Nucleus accumbens (tissue), 56 donors: ENCODE results near the gene ADRA2C.
A peak's percentile ranks its signal among the peaks of the same experiment; 100 is the strongest.

ENCODE experiments used
- DNase-seq, 56 donors: peaks; one replicate each; lab custom pipeline; 2025; lab: John Stamatoyannopoulos, UW

The ADRA2C gene

DNA sequence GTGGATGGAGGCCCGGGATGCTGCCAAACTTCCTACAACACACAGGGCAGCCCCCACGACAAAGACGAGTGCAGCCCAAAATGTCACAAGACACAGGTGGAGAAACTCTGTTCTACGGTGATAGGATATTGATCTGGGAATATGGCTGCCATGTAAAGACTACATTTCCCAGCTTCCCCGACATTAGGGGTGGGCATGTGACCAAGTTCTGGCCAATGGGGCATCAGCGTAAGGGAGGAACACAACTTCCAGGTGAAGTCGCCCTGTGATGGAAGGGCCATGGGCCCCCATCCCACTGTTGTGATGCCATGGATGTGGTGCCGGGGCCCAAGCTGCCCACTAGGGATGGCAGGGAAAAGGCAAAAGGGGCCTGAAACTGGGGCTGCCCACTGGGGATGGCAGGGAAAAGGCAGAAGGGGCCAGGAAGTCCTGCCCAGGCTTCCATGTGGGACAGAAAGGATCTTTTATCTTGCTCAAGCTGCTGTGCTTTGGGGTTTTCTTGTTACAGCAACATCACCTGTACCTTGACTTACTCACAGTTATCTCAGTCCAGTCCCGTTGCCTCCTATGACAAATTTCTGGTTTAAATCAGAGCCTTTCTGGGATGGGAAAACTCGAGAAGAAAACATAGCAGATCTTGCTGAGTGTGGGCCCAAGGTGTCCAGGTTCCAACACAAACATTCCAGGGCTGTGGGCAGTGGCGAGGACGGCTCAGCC lies 9.7 kb upstream of the ADRA2C start:
- peak in 1 of 56 donors; percentile 19 for DNase-seq

GRCh38 chr4:3759236-3759635 lies 6.9 kb upstream of the ADRA2C start:
- no peak for DNase-seq

DNA sequence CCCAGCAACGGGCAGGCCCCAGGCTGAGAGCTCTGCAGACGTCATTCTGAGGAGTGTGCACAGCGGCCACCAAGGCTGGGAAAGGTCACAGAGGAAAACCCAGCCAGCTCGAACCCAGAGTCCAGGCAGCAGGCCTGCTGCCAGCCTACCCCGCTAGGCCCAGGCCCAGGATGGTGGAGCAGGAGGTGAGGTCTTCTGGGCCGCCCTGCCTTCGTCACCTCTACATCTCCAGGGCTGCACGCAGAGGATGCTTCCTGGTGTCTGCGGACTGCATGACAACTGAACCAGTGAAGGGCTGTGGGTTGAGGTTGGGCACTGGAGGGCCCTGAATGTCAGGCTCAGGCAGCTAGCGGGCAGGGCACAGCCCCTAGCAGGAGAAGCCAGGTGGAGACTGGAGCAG lies 5.8 kb upstream of the ADRA2C start:
- DNase-seq, result no peak

DNA sequence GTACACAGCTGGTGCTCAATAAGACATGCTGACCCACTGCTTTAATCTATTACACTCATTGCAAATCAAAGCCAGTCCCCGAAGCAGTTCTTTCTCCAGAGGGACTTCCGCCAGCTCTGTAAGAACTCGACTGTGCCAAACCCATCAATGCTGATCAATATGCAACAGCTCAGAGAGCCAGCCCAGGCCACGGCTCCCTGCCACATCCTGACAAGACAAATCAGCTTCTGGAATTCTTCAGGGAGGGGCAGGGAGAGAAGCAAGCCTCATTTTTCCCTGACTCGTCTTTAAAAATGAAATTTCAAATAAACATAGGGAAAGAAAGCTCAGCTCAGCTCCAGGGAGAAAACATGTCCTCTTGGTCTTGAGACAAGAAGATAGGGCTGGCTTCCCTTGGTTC lies 5.3 kb upstream of the ADRA2C start:
- no peak for DNase-seq

DNA sequence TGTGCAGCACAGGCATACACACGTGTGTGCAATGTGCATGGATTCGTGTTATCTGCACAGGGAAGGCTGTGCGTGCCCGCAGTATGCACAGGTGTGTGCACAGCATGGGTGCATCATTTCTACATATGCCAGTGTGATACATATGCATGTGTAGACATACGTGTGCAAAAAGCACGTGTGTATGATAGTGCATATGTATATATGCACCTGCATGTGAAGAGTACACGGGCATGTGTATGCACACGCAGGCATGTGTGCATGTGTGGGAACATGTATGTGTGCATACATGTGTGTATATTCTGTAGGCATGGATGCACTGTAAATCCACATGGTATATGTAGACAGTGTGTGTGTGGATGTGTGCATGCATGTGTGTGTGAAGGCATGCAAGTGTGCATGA lies 3.9 kb upstream of the ADRA2C start:
- DNase-seq, result no peak

GRCh38 chr4:3762753-3763549 lies 3.2 kb upstream of the ADRA2C start:
- no peak for DNase-seq

GRCh38 chr4:3765271-3766035 lies 732 bp upstream of the ADRA2C start:
- DNase-seq, result peak in 28 of 56 donors; percentile 9 to 74 (median 42)

DNA sequence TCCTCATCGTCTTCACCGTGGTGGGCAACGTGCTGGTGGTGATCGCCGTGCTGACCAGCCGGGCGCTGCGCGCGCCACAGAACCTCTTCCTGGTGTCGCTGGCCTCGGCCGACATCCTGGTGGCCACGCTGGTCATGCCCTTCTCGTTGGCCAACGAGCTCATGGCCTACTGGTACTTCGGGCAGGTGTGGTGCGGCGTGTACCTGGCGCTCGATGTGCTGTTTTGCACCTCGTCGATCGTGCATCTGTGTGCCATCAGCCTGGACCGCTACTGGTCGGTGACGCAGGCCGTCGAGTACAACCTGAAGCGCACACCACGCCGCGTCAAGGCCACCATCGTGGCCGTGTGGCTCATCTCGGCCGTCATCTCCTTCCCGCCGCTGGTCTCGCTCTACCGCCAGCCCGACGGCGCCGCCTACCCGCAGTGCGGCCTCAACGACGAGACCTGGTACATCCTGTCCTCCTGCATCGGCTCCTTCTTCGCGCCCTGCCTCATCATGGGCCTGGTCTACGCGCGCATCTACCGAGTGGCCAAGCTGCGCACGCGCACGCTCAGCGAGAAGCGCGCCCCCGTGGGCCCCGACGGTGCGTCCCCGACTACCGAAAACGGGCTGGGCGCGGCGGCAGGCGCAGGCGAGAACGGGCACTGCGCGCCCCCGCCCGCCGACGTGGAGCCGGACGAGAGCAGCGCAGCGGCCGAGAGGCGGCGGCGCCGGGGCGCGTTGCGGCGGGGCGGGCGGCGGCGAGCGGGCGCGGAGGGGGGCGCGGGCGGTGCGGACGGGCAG lies 792 bp downstream of the ADRA2C start:
- peak in 1 of 56 donors; percentile 24 for DNase-seq

DNA sequence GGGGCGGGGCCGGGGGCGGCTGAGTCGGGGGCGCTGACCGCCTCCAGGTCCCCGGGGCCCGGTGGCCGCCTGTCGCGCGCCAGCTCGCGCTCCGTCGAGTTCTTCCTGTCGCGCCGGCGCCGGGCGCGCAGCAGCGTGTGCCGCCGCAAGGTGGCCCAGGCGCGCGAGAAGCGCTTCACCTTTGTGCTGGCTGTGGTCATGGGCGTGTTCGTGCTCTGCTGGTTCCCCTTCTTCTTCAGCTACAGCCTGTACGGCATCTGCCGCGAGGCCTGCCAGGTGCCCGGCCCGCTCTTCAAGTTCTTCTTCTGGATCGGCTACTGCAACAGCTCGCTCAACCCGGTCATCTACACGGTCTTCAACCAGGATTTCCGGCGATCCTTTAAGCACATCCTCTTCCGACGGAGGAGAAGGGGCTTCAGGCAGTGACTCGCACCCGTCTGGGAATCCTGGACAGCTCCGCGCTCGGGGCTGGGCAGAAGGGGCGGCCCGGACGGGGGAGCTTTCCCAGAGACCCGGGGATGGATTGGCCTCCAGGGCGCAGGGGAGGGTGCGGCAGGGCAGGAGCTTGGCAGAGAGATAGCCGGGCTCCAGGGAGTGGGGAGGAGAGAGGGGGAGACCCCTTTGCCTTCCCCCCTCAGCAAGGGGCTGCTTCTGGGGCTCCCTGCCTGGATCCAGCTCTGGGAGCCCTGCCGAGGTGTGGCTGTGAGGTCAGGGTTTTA lies 1.5 kb downstream of the ADRA2C start:
- no peak for DNase-seq

GRCh38 chr4:3768842-3769641 lies 2.9 kb downstream of the ADRA2C start:
- DNase-seq, result no peak

- DNase-seq, result no peak
These were observed 3.5 kb downstream of the ADRA2C start for GRCh38 chr4:3769642-3770184.

DNA sequence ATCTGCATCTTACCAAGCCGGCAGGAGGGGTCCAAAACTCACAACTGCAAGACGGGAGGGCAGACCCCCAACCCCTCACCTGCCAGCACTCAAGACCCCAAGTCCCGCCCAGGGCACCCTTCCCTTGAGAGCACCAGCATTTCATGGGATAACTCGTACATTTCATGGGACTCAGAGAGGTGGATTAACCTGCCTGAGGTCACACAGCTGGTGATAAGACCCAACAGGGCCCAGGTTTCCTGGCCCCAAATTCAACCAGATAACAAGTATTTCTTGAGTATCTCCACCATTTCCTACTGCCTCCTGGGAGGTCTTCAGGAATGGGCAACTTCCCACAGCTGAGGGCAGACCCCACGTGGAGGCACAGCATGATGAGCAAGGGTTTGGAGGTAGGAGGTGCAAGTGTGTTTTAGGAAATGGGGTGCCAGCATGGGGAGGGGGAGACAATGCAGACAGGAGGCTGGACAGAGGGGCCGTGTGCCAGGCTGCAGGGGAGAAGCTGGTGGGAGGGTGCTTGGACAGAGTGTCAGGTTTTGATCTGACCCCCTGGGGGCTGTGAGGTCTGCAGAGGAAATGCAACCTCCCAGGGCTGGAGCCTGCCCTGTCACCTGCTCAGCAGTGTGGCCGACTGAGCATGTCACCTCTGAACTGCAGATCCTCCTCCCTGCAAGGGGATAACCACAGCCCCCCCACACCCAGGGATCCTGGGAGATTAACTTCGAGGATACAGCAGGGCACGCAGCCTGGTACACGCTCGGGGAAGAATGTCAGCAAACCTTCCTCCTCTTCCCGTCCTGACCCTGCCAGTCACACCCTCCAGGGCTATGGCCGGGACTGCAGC lies 4.4 kb downstream of the ADRA2C start:
- no peak for DNase-seq

GRCh38 chr4:3771164-3771809 lies 5.1 kb downstream of the ADRA2C start:
- no peak for DNase-seq

- peak in 35 of 56 donors; percentile 14 to 85 (median 45) for DNase-seq
These were observed 5.8 kb downstream of the ADRA2C start for GRCh38 chr4:3771939-3772495.

DNA sequence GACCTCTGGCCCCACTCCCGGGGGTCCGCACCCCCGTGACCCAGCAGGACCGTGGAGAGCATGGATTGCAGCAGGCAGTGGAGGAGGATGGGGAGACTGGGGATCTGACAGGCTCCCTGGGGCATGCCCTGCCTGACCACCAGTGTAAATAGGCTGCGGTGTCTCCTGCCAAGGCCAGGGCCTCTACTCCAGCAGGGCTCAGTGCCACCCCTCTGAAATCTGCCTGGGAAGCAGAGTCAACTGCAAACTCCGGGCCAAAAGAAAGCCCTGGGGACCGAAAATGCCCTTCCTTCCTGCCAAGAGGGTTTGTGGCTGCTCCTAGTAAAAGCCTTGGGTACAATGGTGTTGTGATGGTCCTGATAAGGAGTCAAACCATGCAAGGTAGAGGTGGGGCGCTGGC lies 6.4 kb downstream of the ADRA2C start:
- no peak for DNase-seq

DNA sequence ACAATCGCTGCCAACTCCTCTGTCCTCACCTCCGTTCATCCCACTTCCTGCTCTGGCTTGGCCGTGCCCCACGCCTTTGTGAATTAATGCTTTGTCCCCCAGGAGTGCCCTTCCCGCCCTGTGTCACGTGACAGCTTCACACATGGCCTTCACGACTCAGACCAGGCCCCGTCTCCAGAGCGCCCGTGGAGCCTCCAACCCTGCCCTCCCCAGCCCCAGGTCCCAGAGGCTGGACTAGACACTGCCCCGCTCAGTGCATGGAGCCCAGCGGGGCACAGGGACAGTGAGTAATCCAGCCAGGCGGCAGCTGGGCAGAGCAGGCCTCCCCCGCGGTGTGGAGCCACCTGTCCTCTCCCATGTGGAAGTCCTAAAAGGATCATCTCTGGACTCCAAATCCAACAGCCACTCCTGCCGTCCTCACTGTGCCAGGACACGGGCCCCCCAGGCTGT lies 7.4 kb downstream of the ADRA2C start:
- DNase-seq, result peak in 2 of 56 donors; percentile 39 to 50
